Suppressor macrophage treated with lipopolysaccharide for 1 hour (primary cell): ENCODE results near the gene AHNAK2.
"Not testable (repeated sequence)": the region's sequence is repeated elsewhere in the genome, so short reads cannot be mapped to it uniquely, and the experiment has no call there.

Experiments used
- DNase-seq, 3 donors: peaks; one replicate each; pipeline ENCODE4 v3.0.0-alpha.2; 2020 to 2022

Gene AHNAK2

DNA sequence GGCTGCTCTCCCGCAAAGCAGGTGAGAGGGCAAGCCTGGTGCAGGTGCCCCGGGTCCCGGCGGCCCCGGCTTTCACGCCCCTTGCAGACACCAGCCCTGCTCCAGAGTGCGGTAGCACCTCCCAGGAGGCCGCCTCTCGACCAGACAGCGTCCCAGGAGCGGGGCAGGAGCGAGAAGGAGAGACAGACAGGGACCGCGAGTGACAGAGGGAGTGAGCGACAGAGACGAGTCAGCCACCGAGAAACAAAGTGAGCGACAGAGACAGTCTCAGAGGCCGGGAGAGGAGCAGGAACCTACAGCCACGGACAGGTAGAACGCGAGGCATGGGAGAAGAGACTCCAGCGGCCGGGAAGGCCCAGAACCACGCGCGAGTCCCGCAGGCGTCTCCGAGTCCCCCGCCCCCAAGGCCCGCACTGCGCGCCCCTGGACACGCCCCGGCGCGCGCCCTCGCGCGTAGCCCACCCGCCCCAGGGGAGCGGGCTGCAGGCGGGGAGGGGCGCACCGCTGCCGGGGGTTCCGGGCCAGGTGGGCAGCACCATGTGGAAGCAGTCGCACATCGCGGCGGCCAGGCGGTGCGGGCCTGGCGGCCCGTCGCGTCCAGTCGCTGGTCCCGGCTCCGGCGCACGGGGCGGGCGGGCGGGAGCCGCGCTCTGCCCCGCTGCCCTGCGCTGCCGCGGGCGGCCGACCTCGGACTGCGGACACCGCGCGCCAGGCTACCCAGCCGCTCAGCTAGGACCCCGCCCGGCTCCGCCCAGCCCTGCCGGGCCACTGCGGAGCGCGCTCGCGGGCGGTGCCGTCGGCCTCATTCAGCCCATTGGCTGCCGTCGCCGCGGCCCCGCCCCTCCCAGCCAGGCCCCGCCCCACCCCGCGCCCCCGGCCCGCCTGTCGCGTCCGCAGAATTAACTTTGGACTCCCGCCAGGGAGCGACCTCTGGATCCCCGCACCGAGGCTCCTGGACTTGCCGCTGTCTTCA, at the start of gene AHNAK2:
Gene AHNAK2, minus strand, starts transcription at position 694 of the 973 bp plus-strand sequence. Its CDS starts 137 bp downstream, at position 557.
- DNase-seq: peak; percentile 87 to 95 (median 90)

DNA sequence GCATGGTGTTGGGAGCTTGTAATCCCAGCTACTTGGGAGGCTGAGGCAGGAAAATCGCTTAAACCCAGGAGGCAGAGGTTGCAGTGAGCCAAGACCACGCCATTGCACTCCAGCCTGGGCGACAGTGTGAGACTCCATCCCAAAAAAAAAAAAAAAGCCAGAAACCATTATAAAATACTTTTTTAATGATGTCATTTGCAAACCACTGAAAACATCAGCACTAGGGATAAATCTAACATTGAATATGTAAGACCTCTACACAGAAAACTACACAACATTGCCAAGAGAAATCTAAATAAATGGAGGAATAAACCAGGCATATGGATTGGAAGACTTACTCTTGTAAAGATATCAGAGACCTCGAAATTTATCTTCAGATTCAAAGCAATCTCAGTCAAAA, 49.5 kb upstream of the AHNAK2 start:
- not testable (repeated sequence) for DNase-seq

DNA sequence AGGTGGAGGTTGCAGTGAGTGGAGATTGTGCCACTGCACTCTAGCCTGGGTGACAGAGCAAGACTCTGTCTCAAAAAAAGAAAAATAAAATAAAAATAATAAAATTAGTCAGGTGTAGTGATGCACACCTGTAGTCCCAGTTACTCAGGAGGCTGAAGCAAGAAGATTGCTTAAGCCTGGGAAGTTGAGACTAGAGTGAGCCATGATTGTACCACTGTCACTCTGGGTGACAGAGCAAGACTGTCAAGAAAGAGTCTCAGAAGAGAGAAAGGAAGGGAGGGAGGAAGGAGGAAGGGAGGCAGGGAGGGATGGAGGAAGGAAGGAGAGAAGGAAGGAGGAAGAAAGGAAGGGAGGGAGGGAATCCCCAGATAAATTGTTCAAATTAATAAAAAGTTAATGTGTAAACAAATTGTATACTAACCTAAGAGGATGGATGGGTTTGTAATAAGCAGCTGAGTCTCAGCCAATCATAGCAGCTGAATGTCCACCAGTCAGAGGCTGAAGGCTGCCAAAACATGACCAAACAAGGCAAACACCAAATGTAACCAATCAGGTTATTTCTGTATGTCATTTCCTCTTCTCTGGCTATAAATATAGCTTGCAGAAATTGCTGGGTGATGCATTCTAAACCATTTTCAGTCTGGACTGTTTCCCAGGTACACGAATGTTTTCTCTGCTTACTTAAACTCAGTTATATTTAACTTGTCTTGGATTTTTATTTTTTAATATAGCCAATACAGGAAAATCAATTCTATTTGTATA, 48.8 kb upstream of the AHNAK2 start:
- no peak for DNase-seq

DNA sequence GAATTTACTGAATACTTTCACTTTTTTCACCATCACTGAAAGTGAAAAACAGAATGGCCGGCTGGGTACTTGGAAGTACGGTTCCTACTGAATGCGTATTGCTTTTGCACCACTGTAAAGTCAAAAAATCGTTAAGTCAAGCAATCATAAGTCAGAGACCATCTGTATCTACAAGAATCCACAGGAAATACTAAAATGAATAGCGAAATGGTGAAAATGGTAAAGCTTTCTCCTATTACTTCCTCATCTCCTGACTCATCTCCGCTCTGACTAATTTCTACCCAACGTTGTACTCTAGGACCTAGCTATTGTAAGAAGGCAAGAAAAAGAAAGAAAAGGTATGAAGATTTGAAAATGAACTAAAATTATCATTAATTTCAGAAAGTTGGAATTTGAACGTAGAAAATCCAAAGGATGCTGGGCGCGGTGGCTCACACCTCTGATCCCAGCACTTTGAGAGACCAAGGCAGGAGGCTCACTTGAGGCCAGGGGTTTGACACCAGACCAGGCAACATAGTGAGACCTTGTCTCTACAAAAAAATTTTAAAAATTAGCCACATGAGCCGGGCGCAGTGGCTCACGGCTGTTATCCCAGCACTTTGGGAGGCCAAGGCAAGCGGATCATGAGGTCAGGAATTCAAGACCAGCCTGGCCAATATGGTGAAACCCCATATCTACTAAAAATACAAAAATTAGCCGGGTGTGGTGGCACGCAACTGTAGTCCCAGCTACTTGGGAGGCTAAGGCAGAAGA, 48.0 kb upstream of the AHNAK2 start:
- peak; percentile 64 to 90 (median 89) for DNase-seq

DNA sequence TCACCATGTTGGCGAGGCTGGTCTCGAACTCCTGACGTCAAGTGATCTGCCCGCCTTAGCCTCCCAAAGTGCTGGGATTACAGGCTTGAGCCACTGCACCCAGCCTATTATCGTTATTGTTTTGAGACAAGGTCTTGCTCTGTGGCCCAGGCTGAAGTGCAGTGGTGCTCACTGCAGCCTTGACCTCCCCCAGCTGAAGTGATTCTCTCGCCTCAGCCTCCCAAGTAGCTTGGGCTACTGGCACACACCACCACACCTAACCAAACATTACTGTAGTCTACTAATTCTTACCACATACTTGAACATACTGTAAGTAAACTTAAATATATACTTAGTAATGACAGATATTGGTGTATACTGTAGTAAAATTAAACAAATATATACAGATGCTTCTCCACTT, 47.3 kb upstream of the AHNAK2 start:
- no peak for DNase-seq

DNA sequence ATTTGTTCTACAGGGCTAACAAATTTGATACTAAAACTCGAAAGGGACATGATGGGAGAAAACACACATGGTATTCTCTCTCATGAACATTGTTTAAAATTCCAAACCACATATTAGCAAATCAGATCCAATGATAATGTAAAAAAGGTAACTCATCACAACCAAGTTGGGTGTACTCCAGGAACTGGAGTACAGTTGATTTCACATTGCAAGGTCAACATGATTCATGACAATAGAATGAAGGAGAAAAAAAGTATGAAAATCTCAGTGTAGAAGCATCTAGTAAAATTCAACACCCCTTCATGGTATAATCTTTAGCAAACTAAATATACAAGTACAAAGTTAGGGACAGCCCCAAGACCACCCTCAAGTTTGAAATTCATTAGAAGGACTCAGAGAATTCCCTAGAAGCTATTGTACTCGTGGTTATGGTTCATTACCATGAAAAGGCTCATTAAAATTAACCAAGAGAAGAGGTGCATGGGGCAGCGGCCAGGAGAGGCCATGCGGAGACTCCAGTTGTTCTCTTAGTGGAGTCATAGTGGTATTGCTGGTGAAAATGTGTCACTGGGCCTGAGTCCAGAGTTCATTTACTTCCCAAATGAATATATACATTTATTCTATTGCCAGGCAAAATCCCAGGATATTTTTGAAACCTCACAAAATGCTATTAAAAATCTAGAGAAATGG, 45.8 kb upstream of the AHNAK2 start:
- DNase-seq: no peak

DNA sequence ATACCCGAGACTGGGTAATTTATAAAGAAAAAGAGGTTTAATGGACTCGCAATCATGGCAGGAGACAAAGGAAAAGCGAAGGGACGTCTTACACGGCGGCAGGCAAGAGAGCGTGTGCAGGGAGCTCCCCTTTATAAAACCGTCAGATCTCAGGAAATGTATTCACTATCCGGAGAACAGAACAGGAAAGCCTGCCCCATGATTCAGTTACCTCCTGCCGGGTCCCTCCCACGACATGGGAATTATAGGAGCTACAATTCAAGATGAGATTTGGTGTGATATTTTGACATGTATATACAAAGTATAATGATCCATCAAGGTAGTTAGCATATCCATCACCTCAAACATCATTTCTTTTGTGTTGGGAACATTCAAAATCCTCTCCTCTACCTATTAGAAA, 45.0 kb upstream of the AHNAK2 start:
- peak in 1 of 3 donors; percentile 28 for DNase-seq

DNA sequence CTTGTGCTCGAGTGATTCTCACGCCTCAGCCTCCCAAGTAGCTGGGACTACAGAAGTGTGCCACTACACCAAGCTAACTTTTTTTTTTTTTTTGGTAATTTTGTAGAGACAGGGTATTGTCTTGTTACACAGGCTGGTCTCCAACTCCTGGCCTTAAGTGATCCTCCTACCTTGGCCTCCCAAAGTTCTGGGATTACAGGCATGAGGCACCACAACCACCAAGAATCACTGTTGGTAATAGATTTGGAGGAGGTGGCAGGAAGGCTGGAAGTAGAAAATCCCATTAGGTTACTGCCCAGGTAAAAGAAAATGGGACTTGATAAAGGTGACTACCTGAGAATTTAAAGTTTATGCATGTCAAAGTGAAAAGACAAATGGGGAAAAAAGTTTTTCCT, 44.1 kb upstream of the AHNAK2 start:
- no peak for DNase-seq

DNA sequence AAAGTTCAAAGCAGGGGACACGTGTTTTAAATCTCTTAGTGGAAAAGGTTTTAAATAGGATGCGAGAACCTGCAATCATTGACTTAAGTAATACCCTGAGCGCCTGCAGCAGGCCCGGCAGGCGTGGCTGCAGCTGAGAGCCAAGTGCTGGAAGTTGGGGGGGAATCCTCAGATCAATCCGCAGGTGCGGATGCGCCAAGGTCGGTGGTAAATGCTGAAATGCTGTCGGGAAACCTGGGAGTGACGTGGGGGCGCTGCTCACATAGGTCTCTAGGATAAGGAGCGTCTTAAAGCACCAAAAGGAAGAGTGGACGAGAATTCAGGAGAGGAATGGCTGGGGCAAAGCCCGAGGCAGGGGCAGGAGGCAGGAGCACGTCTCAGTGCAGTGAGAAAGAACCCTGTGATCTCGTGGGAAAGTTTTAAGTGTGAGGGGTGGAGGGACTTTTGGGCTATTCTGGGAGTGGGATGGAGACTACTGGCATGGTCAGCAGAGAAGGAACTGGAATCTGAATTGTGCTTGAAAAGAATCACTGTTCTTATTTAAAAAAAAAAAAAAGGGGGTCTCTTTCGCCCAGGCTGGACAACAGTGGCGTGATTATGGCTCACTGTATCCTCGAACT, 43.6 kb upstream of the AHNAK2 start:
- DNase-seq: peak in 2 of 3 donors; percentile 47 to 49

DNA sequence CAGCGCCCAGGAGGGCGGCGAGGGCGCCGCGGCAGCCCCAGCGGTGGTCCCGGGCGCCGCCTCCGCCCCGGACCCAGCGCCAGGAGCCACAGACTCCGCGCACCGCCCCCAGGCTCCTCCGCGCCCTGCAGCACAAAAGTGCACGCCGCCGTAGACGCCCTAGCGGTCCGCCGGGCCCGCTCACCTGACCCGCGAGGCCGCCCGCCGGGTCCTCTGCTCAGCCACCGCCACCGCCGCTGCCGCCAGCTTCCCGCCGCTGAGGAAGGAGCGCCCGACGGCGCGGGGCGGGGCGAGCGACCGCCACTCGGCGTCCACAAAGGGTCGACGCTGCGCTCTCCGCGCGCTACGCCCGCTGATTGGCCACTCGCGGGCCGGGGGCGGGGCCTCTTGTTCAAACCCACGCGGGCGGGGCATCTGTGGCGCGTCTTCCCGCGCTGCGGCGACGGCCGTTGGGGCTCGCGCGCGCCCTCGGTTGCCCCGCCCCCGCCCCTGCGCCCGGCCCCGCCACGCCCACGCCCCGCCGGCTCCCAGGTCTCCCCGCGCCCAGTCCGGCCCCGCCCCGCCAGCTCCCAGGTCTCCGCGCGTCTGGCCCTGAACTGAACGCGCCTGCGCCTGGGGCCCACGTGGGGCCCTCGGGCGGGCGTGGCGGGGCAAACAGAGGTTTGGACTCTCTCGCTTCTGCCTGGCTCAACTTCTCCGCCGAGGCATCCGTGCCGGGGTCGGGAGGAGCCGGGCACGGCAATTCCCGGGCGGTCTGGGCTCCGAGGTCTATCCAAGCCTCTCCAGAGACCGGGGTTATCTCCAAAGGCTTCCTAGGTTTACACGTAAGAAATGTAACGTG, 42.9 kb upstream of the AHNAK2 start, which contains the start of gene CDCA4:
Gene CDCA4, minus strand, starts transcription at position 269 of the 841 bp plus-strand sequence. CDS start 9,154 bp downstream, outside the sequence.
- peak; percentile 98 to 100 (median 100) for DNase-seq

DNA sequence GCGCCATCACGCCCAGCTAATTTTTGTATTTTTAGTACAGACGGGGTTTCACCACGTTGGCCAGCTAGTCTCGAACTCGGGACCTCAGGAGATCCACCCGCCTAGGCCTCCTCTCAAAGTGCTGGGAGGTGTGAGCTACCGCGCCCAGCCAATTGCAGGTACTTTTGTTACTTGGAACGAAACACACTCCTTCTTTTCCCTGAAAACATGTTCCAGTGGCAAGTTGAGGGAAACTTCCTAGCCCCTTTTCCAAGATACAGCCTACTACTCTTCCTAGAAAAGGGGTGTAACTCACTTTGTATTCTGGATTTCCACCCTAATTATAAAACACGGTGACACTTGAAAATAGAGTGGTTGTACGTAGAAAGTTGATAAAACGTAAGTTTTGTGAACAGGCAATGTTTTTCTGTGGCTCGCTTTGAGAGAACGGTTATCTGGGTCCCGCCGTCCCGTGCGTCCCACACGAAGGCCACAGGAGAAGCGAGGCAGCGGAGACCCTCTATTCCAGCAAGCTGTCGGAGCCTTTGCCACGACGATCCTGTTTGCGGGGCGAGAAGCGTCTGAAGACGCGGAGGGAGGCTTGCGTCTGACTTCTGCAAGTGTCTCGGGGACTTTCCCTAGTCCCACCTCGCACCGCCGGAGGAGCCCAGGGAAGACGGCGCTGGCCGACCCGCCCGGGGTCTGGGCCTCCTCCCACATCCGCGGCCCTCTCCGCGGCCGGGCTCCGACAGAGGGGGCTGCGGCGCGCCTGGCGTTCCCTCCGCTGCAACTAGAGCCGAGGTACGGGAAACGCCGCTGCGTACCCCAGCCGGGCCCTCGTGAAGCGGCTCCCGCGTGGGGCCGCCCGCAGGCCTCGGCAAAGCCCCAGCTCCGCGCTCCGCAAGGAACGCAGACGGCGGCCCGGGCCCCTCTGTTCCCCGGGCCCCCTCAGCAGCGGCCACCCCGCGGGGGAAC, 42.0 kb upstream of the AHNAK2 start:
- peak; percentile 63 to 77 (median 65) for DNase-seq

DNA sequence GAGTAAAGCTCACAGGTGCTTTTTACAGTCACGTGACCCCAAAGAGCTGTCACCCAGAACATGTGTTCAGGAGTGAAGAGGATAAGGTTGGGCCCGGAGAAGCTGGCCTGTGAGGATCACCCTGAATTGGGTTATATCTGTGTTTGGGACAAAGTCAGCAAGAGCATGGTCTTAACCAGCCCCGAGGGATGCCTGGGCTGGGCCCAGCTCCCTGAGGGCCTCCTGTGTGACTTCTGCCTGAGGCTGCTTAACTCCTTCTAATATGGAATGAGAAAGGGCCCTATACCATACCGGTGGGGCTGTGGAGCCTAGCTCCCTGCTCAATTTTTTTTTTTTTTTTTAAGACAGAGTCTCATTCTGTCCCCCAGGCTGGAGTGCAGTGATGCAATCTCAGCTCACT, 40.2 kb upstream of the AHNAK2 start:
- DNase-seq: no peak

DNA sequence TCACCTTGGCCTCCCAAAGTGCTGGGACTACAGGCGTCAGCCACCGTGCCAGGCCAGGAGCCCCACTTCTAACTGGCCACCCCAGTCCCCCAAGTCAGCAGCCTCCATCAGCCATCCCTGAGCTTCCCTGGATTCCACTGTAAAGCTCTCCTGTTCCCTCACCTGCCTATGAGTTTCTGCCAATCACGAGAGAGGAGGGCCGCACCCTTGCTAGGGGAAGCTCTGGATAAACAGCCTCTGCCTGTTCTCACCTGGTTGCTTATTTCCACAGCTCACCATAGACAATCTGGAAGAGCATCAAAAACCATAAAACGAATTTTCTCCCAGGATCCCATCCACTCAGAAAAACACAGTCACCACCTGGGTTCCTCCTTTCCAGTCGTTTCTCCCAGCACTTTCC, 37.7 kb upstream of the AHNAK2 start:
- DNase-seq: no peak

DNA sequence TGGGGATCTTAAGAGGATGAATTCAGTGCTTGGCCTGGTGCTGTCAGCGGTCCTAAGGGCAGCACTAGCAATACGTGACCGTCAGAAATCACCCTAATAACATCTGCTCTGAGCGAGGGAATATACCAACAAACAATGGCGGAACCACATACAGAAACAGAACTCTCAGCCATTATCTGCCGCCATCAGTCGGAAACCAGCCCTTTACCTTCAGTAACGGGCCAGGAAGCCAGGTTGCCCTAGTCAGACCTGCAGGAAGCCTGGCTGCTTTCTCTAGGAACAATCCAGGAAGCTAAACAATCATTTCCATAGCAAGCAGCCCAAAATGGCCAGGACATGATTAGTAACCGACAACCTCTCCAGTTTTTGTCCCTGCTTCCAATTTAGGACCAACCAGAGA, 37.1 kb upstream of the AHNAK2 start:
- DNase-seq: no peak

DNA sequence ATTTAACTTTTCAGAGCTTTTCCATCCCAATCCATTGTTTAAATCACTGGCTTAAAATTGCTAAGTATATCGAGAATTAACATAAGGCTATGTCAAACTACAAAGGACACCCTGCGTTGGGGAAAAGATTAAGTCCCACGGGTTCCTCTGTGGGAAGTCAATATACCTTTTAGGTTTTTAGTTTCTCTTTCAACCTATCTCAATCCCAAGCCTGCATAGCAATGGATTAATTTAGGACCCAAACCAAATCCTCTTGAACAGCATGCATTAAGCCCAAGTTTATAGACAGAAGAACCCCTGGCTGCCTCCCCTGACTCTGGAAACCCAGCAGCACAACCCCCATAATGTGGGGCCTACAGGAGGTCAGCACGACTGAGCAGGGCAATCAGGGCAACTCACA, 36.5 kb upstream of the AHNAK2 start:
- no peak for DNase-seq

DNA sequence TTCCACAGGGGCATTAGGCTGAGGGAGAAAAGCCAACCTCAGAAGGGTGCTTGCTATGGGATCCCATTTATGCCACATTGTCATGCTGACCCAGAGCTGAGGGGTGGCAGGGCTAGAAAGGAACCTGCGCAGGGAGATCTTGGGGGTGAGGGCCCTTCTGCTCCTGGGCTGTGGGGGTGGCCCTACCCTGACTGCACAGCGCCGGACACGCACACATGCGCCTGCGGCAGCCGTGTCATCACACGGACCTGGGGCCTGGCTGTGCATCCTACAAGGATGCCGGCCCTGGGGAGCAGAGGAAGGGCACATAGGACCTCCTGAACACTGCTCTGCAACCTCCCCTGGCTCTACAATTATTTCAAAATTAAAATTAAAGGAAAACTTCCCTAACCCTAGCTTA, 35.9 kb upstream of the AHNAK2 start:
- no peak for DNase-seq

DNA sequence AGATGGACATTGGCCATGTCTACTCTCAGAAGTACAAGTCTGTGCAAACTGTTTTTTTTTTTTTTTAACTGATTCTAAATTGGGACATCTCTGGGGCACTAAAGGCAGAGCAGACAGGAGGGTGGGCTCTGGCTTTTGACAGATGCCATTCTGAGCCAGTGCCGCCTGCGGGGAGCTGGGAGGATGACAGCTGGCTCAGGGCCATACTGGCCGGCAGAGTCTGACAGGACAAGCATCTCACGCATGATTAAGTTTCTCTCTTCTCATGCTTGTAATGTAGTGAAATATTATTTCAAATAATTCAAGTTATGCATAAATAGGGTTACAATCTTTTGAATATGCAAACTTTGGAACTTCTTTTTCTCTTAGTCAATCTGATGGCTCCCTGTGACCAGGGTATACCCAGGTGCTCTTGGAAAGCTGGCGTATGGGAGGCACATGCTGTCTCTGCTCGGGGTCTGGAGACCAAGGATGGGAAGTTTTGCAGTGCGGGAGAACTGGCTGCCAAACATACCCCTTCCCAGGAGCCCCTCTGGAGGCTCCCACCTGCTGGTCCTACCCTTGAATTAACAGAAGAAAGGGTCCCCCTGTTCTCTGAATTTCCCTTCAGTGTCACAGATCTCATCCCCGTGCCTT, 35.1 kb upstream of the AHNAK2 start:
- DNase-seq: no peak

DNA sequence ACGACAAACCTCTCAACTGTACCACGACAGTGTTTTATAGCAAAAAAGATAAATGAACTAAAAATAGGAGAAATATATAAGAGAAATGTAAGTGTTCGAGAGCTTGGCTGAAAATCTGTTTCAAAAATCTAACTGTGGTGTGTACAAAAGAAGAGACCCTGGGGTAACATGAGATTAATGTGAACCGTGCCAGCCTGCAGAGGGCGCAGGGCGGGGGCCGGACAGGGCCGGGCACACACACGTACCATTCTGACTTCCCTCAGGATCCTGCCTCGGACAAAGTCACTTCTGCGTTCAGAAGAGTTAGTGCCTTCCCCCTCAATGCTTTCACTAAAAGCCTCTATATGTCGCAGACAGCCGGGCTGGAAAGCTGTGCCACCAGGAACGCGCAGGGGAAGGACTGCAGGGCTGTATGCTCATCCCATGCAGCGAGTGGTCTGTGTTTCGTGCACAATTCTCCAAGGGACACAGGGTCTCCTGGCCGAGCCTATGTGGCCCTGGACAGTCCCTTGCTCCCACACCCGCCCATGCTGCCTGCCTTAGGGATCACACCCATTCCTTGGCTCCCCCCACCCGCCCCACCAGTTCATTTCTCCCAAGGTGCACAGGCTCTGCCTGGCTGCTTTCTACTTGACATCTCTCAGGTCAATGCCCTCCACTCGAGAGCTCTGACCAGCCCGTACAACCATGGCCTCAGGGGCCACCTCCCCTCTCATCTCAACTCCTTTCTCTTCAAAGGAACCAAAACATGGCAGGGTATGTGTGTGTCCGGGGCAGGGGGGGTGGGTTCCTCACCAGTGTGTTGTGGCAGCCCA, 34.2 kb upstream of the AHNAK2 start:
- DNase-seq: peak; percentile 34 to 55 (median 51)
